Measurements from ENCODE around the gene TCP10L. TPM values are rescaled to one million over a fixed set of nuclear protein-coding genes. Genes with fewer than 3 reads are reported as not detected.
"Not testable (repeated sequence)": the region's sequence is repeated elsewhere in the genome, so short reads cannot be mapped to it uniquely, and the experiment has no call there.

The TCP10L gene
- total RNA-seq, 3 donors from 2014 or later: 0.14 to 2.1 TPM; not detected in 1

GRCh38 chr21:32533053-32533452 lies 52.3 kb downstream of the TCP10L start:
- H3K4me1 ChIP-seq (ENCODE audit: low read depth): no peaks in the 10 kb centered on the region

GRCh38 chr21:32532636-32533035 lies 52.7 kb downstream of the TCP10L start:
- no peaks in the 10 kb centered on the region for H3K36me3 ChIP-seq (ENCODE audit: low read depth)
- no peaks in the 10 kb centered on the region for H3K4me1 ChIP-seq (ENCODE audit: low read depth)
- DNase-seq (no peak), ATAC-seq (no peak)
- no peak for TF ChIP-seq CTCF (IDR thresholded peaks at IDR 0.05)
- no peak overlapping the region for H3K4me3 ChIP-seq
- H3K9me3 ChIP-seq: no peaks in the 10 kb centered on the region
- intact Hi-C loops (cut with DNase I, micrococcal nuclease): no loop called here

More at GRCh38 chr21:32533053-32533452, 52.3 kb downstream of the TCP10L start:
- intact Hi-C loops (cut with DNase I, micrococcal nuclease): no loop called here
- Histone ChIP-seq H3K4me3 (no peak overlapping the region), H3K36me3 (ENCODE audit: low read depth) (no peaks in the 10 kb centered on the region), H3K9me3 (no peaks in the 10 kb centered on the region)
- TF ChIP-seq CTCF (IDR thresholded peaks at IDR 0.05): no peak
- ATAC-seq: no peak
- DNase-seq: no peak

- intact Hi-C loops (cut with DNase I, micrococcal nuclease); DNase-seq; H3K4me1 ChIP-seq (ENCODE audit: low read depth); ATAC-seq; H3K9me3 ChIP-seq; H3K36me3 ChIP-seq (ENCODE audit: low read depth); H3K4me3 ChIP-seq: not testable (repeated sequence)
Observed at GRCh38 chr21:32531561-32531960, 53.8 kb downstream of the TCP10L start.

- DNase-seq; intact Hi-C loops (cut with DNase I, micrococcal nuclease); H3K4me3 ChIP-seq; H3K36me3 ChIP-seq (ENCODE audit: low read depth); H3K9me3 ChIP-seq; H3K4me1 ChIP-seq (ENCODE audit: low read depth); ATAC-seq: not testable (repeated sequence)
Observed at GRCh38 chr21:32530809-32531208, 54.5 kb downstream of the TCP10L start.

GRCh38 chr21:32529679-32530078 lies 55.6 kb downstream of the TCP10L start:
- H3K4me1 ChIP-seq (ENCODE audit: low read depth): no peaks in the 10 kb centered on the region
- intact Hi-C loops (cut with DNase I, micrococcal nuclease): no loop called here
- H3K36me3 ChIP-seq (ENCODE audit: low read depth): no peaks in the 10 kb centered on the region
- TF ChIP-seq CTCF (IDR thresholded peaks at IDR 0.05): no peak
- H3K4me3 ChIP-seq: no peak overlapping the region
- ATAC-seq: no peak
- no peak for DNase-seq
- H3K9me3 ChIP-seq: no peaks in the 10 kb centered on the region

- no peak overlapping the region for H3K4me3 ChIP-seq
- TF ChIP-seq CTCF (IDR thresholded peaks at IDR 0.05): no peak
- ATAC-seq (no peak), DNase-seq (no peak)
- intact Hi-C loops (cut with DNase I, micrococcal nuclease): no loop called here
- H3K9me3 ChIP-seq: no peaks in the 10 kb centered on the region
- no peaks in the 10 kb centered on the region for H3K4me1 ChIP-seq (ENCODE audit: low read depth)
- H3K36me3 ChIP-seq (ENCODE audit: low read depth): no peaks in the 10 kb centered on the region
Observed at GRCh38 chr21:32525282-32525681, 60.0 kb downstream of the TCP10L start.

GRCh38 chr21:32523988-32524719 lies 61.2 kb downstream of the TCP10L start:
- no peaks in the 10 kb centered on the region for H3K36me3 ChIP-seq (ENCODE audit: low read depth)
- intact Hi-C loops (cut with DNase I, micrococcal nuclease): no loop called here
- H3K9me3 ChIP-seq: no peaks in the 10 kb centered on the region
- no peak overlapping the region for H3K4me3 ChIP-seq
- no peak for ATAC-seq
- no peak for TF ChIP-seq CTCF (IDR thresholded peaks at IDR 0.05)
- no peaks in the 10 kb centered on the region for H3K4me1 ChIP-seq (ENCODE audit: low read depth)
- no peak for DNase-seq
